ENCODE results near the gene C1QTNF6. TPM values are rescaled to one million over a fixed set of nuclear protein-coding genes. Genes with fewer than 3 reads are reported as not detected.

Gene C1QTNF6
- total and polyA plus RNA-seq, 2 of the 4 experiments (the other 2 are of a cell fraction), result 1.1 to 10.9 TPM

DNA sequence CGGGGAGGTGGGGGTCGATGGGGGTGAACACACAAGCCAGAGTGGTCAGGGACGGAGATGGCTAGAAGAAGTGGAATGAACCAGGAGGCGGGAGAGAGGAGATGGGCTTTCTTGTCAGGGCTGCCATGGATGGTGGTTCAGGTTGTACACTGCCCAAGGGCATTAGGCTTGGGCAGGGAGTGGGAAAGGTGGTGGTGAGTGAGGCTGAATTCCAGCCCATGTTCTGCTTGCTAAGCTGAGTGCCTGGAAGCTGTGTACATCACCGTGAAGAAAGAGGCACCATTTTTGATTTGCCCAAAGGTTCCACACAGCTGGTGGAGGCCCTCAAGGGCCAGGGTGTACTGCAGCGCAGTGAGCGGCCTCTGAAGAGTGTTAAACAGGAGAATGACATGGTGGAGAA is 55.3 kb downstream of the C1QTNF6 start:
- H2BK5ac ChIP-seq (ENCODE audit: low read depth, low read length, poor library complexity, severe bottlenecking), result no peak overlapping the region
- intact Hi-C loops (cut with micrococcal nuclease), result no loop called here
- H2AK5ac ChIP-seq (ENCODE audit: low read depth, low read length), result no peak overlapping the region
- WGBS, 2 experiments (ENCODE audit: extremely low coverage in 2 of 2, insufficient read length in 1 of 2), result 50% methylated on average over 2 of the region's 7 CpGs; no CpG with 5 or more reads in 1 of the 2 experiments
- H3K4ac ChIP-seq (ENCODE audit: low read depth, low read length), result no peak overlapping the region
- H3K27ac ChIP-seq (ENCODE audit: insufficient read depth, low read length), result no peak overlapping the region
- H3K56ac ChIP-seq (ENCODE audit: extremely low read depth, insufficient read depth, low read length), result no peak overlapping the region
- dilution Hi-C loops (cut with HindIII; ENCODE audit: low sequenced_read_pairs, unreplicated experiment), result no loop called here
- no peak overlapping the region for H3K4me2 ChIP-seq (ENCODE audit: low read depth, low read length)
- H4K5ac ChIP-seq (ENCODE audit: low read depth, low read length), result no peak overlapping the region
- no peak overlapping the region for H2BK20ac ChIP-seq (ENCODE audit: low read depth, low read length)
- no peak overlapping the region for H2BK120ac ChIP-seq (ENCODE audit: low read depth, low read length)
- no peaks in the 10 kb centered on the region for H4K20me1 ChIP-seq (ENCODE audit: insufficient read depth, low read length)
- no peak overlapping the region for H2BK15ac ChIP-seq (ENCODE audit: low read depth, low read length)
- in situ Hi-C loops (cut with MboI; ENCODE audit: low sequenced_read_pairs), result no loop called here
- H3K9ac ChIP-seq (ENCODE audit: low read depth, low read length), result no peak overlapping the region
- no peak overlapping the region for H2AFZ ChIP-seq (replicated peaks; ENCODE audit: low read length, poor library complexity)
- no peaks in the 10 kb centered on the region for H3K9me3 ChIP-seq (ENCODE audit: control insufficient read depth, insufficient read depth, low read length)
- no peak overlapping the region for H3K14ac ChIP-seq (replicated peaks; ENCODE audit: low read depth, low read length)
- ChIA-PET CTCF (no interaction called here), POLR2A (ENCODE audit: unreplicated experiment) (interaction anchor here (0.6 kb wide), 1 partner anchor 19 kb away, joined by 3 read pairs; no protein-coding TSS in a partner anchor)
- H2AK9ac ChIP-seq (replicated peaks; ENCODE audit: low read depth, low read length, poor library complexity), result no peak overlapping the region
- no peaks in the 10 kb centered on the region for H3K79me1 ChIP-seq (ENCODE audit: low read depth in 1 of 2, low read length in 2 of 2)
- TF ChIP-seq SMC3 (IDR thresholded peaks at IDR 0.05; ENCODE audit: low read depth, low read length) (no peak), RCOR1 (IDR thresholded peaks at IDR 0.05; ENCODE audit: insufficient replicate concordance, low read length) (no peak), CHD1 (IDR thresholded peaks at IDR 0.05; ENCODE audit: low read depth, low read length) (no peak), POLR2A (IDR thresholded peaks at IDR 0.05; ENCODE audit: low read depth, low read length) (no peak), FOS (IDR thresholded peaks at IDR 0.05; ENCODE audit: low read depth, low read length) (no peak), BHLHE40 (IDR thresholded peaks at IDR 0.05; ENCODE audit: low read depth, low read length) (no peak), MAZ (IDR thresholded peaks at IDR 0.05; ENCODE audit: borderline replicate concordance, low read depth, low read length) (no peak), USF2 (IDR thresholded peaks at IDR 0.05; ENCODE audit: low read depth, low read length) (no peak), NFE2L2 (IDR thresholded peaks at IDR 0.05; ENCODE audit: low read depth, low read length) (no peak), MXI1 (IDR thresholded peaks at IDR 0.05; ENCODE audit: borderline replicate concordance, low read depth, low read length) (no peak), ELK1 (IDR thresholded peaks at IDR 0.05; ENCODE audit: borderline replicate concordance, low read depth, low read length) (no peak)
- TF ChIP-seq, protein P1, sequence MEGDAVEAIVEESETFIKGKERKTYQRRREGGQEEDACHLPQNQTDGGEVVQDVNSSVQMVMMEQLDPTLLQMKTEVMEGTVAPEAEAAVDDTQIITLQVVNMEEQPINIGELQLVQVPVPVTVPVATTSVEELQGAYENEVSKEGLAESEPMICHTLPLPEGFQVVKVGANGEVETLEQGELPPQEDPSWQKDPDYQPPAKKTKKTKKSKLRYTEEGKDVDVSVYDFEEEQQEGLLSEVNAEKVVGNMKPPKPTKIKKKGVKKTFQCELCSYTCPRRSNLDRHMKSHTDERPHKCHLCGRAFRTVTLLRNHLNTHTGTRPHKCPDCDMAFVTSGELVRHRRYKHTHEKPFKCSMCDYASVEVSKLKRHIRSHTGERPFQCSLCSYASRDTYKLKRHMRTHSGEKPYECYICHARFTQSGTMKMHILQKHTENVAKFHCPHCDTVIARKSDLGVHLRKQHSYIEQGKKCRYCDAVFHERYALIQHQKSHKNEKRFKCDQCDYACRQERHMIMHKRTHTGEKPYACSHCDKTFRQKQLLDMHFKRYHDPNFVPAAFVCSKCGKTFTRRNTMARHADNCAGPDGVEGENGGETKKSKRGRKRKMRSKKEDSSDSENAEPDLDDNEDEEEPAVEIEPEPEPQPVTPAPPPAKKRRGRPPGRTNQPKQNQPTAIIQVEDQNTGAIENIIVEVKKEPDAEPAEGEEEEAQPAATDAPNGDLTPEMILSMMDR (conservative IDR thresholded peaks at IDR 0.05; ENCODE audit: low read depth, low read length), result no peak
- H3K4me3 ChIP-seq (ENCODE audit: insufficient read depth, low read depth, low read length), result no peak overlapping the region
- H3K18ac ChIP-seq (ENCODE audit: low read depth, low read length), result no peak overlapping the region
- ATAC-seq (ENCODE audit: low read depth), result no peak
- H4K91ac ChIP-seq (ENCODE audit: insufficient read depth, low read depth, low read length), result no peak overlapping the region
- H3K4me1 ChIP-seq (ENCODE audit: control insufficient read depth, insufficient read depth, low read length), result no peaks in the 10 kb centered on the region
- H3K9me1 ChIP-seq (ENCODE audit: insufficient read depth, low read length), result no peaks in the 10 kb centered on the region
- no peak for DNase-seq
- H3K27me3 ChIP-seq (ENCODE audit: control insufficient read depth, insufficient read depth, low read length), result peaks cover 59% of the 10 kb centered on the region
- no peak overlapping the region for H3K23ac ChIP-seq (ENCODE audit: low read depth, low read length)
- H3K36me3 ChIP-seq (ENCODE audit: control insufficient read depth, insufficient read depth, low read length), result no peaks in the 10 kb centered on the region
- no peak overlapping the region for H4K8ac ChIP-seq (ENCODE audit: low read depth in 2 of 2, low read length in 2 of 2)
- no TSS peak for BruUV-seq (replicated peaks)
